PFSK-1 (cell line): ENCODE data around the gene PLEKHH3.

Source experiments
- POLR2AphosphoS5 ChIP-seq: IDR thresholded peaks from 2 replicates; pipeline ENCODE4 v1.6.1; 2012; ENCODE audit warnings: low read depth, mild to moderate bottlenecking, control low read depth, low read length, moderate library complexity
- SIN3A ChIP-seq: IDR thresholded peaks from 2 replicates; pipeline ENCODE4 v1.6.1; 2012; ENCODE audit warnings: mild to moderate bottlenecking, low read length, moderate library complexity, borderline replicate concordance; ENCODE audit not compliant: insufficient read depth

DNA sequence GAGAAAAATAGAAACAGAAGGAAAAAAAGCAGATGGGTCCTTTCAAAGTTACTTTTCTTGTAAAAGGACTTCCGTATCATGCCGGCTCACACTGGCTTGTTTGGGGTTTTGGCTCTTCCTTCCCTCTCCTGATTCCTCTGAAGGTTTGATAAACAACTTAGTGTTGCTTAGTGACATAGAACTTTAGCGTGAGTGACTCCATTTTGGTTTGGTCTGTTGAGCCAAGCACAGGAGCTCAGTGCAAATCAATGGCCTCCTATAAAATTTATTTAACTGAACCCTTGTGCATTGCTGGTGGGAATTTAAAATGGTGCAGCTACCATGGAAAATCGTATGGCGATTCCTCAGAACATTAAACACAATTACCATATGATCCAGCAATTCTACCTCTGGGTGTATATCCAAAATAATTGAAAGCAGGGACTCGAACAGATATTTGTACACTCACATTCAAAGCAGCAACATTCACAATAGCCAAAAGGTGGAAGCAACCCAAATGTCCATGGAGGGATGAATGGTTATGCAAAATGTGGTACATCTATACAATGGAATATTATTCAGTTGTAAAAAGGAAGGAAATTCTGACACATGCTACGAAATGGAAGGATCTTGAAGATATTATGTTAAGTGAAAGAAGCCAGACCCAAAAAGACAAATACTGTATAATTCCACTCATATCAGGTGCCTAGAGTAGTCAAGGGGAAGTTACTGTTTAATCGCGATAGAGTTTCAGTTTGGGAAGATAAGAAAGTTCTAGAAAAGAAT, 18.8 kb downstream of the PLEKHH3 start:
- TF ChIP-seq POLR2AphosphoS5 (no peak), SIN3A (no peak)
